ENCODE results near the gene TAOK2. TPM values are rescaled to one million over a fixed set of nuclear protein-coding genes. Genes with fewer than 3 reads are reported as not detected.

TAOK2 gene
- total RNA-seq, 4 donors from 2014 or later, result 28.4 to 70.0 (median 46.6) TPM

GRCh38 chr16:29999605-30000004 lies 25.9 kb downstream of the TAOK2 start:
- H3K27me3 ChIP-seq, result no peaks in the 10 kb centered on the region
- intact Hi-C loops (cut with DNase I; ENCODE audit: low total_unique reads), result no loop called here
- H3K36me3 ChIP-seq, result no peaks in the 10 kb centered on the region
- peaks cover 0 to 4% of the 10 kb centered on the region in 2 donors for H3K4me1 ChIP-seq
- TF ChIP-seq POLR2A (IDR thresholded peaks at IDR 0.05), result no peak
- no peak for TF ChIP-seq CTCF (IDR thresholded peaks at IDR 0.05)
- H3K27ac ChIP-seq, result no peak overlapping the region
- no peak overlapping the region for H3K4me3 ChIP-seq
- DNase-seq, result no peak
- H3K9me3 ChIP-seq, result no peaks in the 10 kb centered on the region

- no peaks in the 10 kb centered on the region for H3K36me3 ChIP-seq
- H3K27ac ChIP-seq, result no peak overlapping the region
- no peaks in the 10 kb centered on the region for H3K4me1 ChIP-seq
- intact Hi-C loops (cut with DNase I; ENCODE audit: low total_unique reads), result no loop called here
- no peaks in the 10 kb centered on the region for H3K9me3 ChIP-seq
- TF ChIP-seq CTCF (IDR thresholded peaks at IDR 0.05), result no peak
- no peak for TF ChIP-seq POLR2A (IDR thresholded peaks at IDR 0.05)
- no peaks in the 10 kb centered on the region for H3K27me3 ChIP-seq
- no peak overlapping the region for H3K4me3 ChIP-seq
- no peak for DNase-seq
These were observed 27.3 kb downstream of the TAOK2 start for GRCh38 chr16:30000735-30001631.

GRCh38 chr16:30002614-30003346 lies 29.1 kb downstream of the TAOK2 start:
- intact Hi-C loops (cut with DNase I; ENCODE audit: low total_unique reads), result no loop called here
- TF ChIP-seq CTCF (IDR thresholded peaks at IDR 0.05) (no peak), POLR2A (IDR thresholded peaks at IDR 0.05) (no peak)
- no peak overlapping the region for H3K4me3 ChIP-seq
- H3K9me3 ChIP-seq, result no peaks in the 10 kb centered on the region
- no peaks in the 10 kb centered on the region for H3K36me3 ChIP-seq
- no peak overlapping the region for H3K27ac ChIP-seq
- H3K4me1 ChIP-seq, result no peaks in the 10 kb centered on the region
- DNase-seq, result no peak
- H3K27me3 ChIP-seq, result no peaks in the 10 kb centered on the region

- Histone ChIP-seq H3K27ac (no peak overlapping the region), H3K4me3 (no peak overlapping the region), H3K36me3 (no peaks in the 10 kb centered on the region), H3K4me1 (no peaks in the 10 kb centered on the region), H3K9me3 (no peaks in the 10 kb centered on the region), H3K27me3 (no peaks in the 10 kb centered on the region)
- TF ChIP-seq POLR2A (IDR thresholded peaks at IDR 0.05) (no peak), CTCF (IDR thresholded peaks at IDR 0.05) (no peak)
- intact Hi-C loops (cut with DNase I; ENCODE audit: low total_unique reads), result no loop called here
- DNase-seq, result no peak
These were observed 30.2 kb downstream of the TAOK2 start for GRCh38 chr16:30003670-30004423.

Data from uterus (tissue), 4 donors.